ENCODE results near the gene RCSD1.
"Not testable (repeated sequence)": the region's sequence is repeated elsewhere in the genome, so short reads cannot be mapped to it uniquely, and the experiment has no call there.

RCSD1 gene

DNA sequence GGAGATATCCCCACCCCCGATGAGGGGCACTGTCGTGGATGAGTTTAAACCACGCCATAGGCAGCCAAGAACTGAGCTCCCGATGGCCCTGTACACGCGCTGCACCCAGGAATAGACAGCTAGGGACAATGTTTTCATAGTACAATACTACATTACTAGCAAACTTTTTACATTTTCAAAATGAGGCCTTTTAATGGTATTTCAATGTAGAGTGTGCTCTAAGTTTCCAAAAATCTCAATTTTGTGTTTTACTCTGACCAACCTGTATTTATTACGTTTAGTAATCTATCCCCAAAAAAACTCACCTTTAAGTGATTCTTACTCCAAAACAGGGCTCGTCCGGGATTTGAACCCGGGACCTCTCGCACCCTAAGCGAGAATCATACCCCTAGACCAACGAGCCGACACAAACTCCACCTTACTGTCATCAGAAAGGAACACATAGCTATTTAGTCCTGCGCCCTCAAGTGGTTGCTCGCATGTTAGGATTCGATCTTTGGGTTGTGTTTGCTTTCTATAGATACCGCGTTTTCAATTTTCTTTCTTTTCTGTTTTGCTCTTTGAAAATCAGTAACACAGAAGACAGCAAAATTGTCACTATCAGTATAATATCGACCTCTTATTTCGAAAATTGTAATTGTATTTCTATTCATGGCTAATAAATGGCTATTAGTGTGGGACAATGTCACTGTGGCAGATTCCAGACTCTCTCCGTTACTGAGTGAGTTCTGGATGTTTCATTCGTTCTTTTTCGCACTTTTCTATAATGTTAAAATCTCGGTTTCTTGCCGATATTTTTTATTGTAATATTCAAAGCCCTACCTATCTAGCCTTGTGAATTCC lies 85.3 kb downstream of the RCSD1 start:
- DNase-seq (peak; percentile 87 to 92 (median 87)), ATAC-seq (replicated peaks) (peak; percentile 59)
- Mint-ChIP-seq H3K27ac (peak overlapping the region; percentile 100), H3K36me3 (ENCODE audit: insufficient read depth) (peaks cover 41% of the 10 kb centered on the region), H3K9me3 (peaks cover 0 to 4% of the 10 kb centered on the region in 2 donors), H3K4me1 (ENCODE audit: low read depth in 2 of 2) (peaks cover 27 to 33% of the 10 kb centered on the region in 2 donors), H3K4me3 (peak overlapping the region; percentile 88 to 91), H3K27me3 (peaks cover 5 to 10% of the 10 kb centered on the region in 2 donors)

- Mint-ChIP-seq H3K27ac (peak overlapping the region; percentile 100), H3K9me3 (peaks cover 0 to 4% of the 10 kb centered on the region in 2 donors), H3K27me3 (peaks cover 5 to 10% of the 10 kb centered on the region in 2 donors), H3K4me1 (ENCODE audit: low read depth in 2 of 2) (peaks cover 27 to 33% of the 10 kb centered on the region in 2 donors), H3K36me3 (ENCODE audit: insufficient read depth) (peaks cover 41% of the 10 kb centered on the region), H3K4me3 (peak overlapping the region; percentile 88 to 91)
- DNase-seq = no peak
- no peak for ATAC-seq (replicated peaks)
Observed at GRCh38 chr1:167716000-167716271, 85.9 kb downstream of the RCSD1 start.

DNA sequence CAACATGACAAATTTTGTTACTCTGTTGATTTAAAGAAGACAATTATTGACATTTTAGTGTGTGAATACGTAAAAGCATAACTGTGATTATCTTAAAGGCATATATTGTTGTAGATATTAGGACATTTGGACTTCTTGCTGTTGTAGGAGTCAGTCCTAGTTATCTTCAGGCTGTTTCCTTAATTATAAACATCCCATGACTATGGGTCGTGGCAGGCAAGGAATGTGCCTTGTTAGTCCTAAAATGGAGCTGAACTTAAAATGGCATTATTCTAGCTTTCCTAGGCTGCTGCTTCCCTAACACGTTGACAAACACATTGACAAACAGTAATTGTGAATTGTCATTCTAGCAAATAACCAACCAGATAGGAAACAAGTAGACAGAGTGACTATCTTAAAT lies 87.3 kb downstream of the RCSD1 start:
- no peak for DNase-seq
- Mint-ChIP-seq H3K4me3 (peak overlapping the region; percentile 88 to 91), H3K36me3 (ENCODE audit: insufficient read depth) (peaks cover 41% of the 10 kb centered on the region), H3K27ac (peak overlapping the region in 1 of 2 donors; percentile 72), H3K4me1 (ENCODE audit: low read depth in 2 of 2) (peaks cover 29 to 43% of the 10 kb centered on the region in 2 donors), H3K27me3 (peaks cover 5 to 10% of the 10 kb centered on the region in 2 donors), H3K9me3 (peaks cover 0 to 4% of the 10 kb centered on the region in 2 donors)
- ATAC-seq (replicated peaks) = no peak

DNA sequence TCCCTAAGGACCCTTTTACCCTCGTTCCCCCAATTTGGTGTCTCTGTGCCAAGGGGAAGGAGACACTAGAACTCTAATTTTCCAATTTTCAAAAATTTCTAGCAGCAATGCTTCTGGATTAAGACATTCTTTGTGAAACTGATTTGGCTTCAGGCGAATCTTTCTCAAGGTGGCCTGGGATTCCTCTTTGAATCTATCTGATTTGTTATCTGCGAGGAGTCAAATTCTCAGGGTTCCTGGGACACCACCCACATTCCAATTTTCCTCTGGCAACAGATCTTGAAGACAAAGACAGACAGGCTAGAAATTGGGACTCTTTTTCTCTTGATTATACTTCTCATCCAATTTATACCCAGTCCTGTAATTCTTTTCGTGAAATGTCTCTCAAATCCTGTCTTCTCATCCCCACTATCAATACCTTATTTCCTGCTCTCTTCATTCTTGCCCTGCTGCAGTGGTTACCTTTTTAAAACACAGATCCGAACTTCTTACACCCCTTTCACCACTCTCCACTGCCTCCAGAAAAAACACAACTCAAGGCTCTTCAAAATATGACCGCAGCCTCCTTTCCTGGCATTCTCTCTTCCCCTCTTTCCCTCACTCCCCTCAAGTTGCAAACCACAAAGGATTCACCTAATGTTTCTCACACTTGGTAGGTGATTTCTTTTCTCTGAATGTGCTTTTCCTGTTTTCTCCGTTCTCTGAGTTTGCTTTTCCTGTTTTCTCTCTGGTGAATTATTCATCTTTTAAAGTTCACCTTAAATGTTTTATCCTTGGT lies 89.1 kb downstream of the RCSD1 start:
- Mint-ChIP-seq H3K4me1 (ENCODE audit: low read depth in 2 of 2) (peaks cover 22 to 30% of the 10 kb centered on the region in 2 donors), H3K27me3 (peaks cover 5 to 9% of the 10 kb centered on the region in 2 donors), H3K36me3 (ENCODE audit: insufficient read depth) (peaks cover 31% of the 10 kb centered on the region), H3K4me3 (no peak overlapping the region), H3K27ac (peak overlapping the region in 1 of 2 donors; percentile 8), H3K9me3 (peaks cover 0 to 4% of the 10 kb centered on the region in 2 donors)
- ATAC-seq (replicated peaks) (no peak), DNase-seq (no peak)

DNA sequence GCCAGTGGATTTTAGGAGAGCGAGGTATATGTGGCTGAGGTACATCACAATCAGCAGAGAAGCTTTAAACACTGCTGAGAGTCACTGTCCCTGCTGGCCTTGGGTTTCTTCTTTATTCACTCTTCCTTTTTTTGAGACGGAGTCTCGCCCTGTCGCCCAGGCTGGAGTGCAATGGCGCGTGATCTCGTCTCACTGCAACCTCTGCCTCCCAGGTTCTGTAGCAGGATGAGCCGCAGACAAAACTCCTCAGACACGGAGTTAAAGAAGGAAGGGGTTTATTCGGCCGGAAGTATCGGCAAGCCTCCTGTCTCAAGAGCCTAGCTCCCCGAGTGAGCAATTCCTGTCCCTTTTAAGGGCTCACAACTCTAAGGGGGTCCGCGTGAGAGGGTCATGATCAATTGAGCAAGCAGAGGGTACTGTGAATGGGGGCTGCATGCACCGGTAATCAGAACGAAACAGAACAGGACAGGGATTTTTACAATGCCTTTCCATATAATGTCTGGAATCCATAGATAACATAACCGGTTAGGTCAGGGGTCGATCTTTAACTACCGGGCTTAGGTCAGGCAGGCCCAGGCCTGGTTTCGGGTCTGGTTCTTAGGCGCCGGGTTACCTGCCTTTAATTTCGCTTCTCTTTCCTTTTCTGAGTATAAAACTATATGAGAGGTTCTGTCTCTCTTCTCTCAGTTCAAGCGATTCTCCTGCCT lies 89.8 kb downstream of the RCSD1 start:
- H3K27me3 Mint-ChIP-seq; ATAC-seq (replicated peaks); H3K9me3 Mint-ChIP-seq; DNase-seq; H3K4me3 Mint-ChIP-seq: not testable (repeated sequence)
- Mint-ChIP-seq H3K27ac (peak overlapping the region in 1 of 2 donors; percentile 8), H3K36me3 (ENCODE audit: insufficient read depth) (peaks cover 23% of the 10 kb centered on the region), H3K4me1 (ENCODE audit: low read depth in 2 of 2) (peaks cover 16 to 24% of the 10 kb centered on the region in 2 donors)

DNA sequence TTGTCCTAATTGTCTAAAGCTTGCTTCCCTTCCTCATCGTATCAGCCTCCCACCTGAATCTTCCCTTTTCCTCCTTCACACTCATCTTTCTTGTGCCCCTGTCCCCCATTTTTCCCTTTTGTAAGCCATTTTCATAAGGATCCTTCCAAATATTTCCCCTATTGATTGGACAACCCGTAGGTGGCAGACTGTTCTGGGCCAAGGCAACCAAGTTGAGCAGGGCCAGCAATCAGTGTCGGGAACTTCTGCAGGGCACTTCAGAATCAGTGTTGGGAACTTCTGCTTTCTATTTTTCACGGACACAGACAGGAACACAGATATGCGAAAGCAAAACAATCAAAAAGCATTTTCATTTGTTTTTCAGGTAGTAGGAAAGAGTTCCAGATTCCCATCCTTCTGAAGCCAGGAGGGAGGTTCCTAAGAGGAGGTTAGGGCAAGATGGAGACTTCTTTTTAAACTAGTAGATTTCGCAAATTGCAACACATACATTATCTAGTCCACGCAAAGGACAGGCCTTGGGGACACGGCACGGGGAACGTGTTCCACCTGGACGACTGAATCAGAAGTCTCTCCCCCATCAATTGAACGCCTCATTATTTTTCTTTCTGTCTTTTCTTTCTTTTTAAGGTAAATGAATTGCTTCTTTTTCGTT lies 91.1 kb downstream of the RCSD1 start:
- peaks cover 5 to 14% of the 10 kb centered on the region in 2 donors for H3K4me1 Mint-ChIP-seq (ENCODE audit: low read depth in 2 of 2)
- DNase-seq (peak in 1 of 3 experiments; percentile 4), ATAC-seq (replicated peaks) (no peak)
- no peaks in the 10 kb centered on the region for H3K9me3 Mint-ChIP-seq
- H3K27ac Mint-ChIP-seq = peak overlapping the region; percentile 51 to 84
- no peaks in the 10 kb centered on the region for H3K27me3 Mint-ChIP-seq
- H3K4me3 Mint-ChIP-seq = peak overlapping the region; percentile 80 to 86
- H3K36me3 Mint-ChIP-seq (ENCODE audit: insufficient read depth) = peaks cover 11% of the 10 kb centered on the region

- no peaks in the 10 kb centered on the region for H3K9me3 Mint-ChIP-seq
- H3K27me3 Mint-ChIP-seq = no peaks in the 10 kb centered on the region
- DNase-seq = peak; percentile 85 to 87 (median 85)
- H3K4me1 Mint-ChIP-seq (ENCODE audit: low read depth in 2 of 2) = peaks cover 4 to 14% of the 10 kb centered on the region in 2 donors
- peaks cover 5% of the 10 kb centered on the region for H3K36me3 Mint-ChIP-seq (ENCODE audit: insufficient read depth)
- peak; percentile 92 for ATAC-seq (replicated peaks)
- peak within 1 kb of the TSS; percentile 80 to 86 for H3K4me3 Mint-ChIP-seq
- H3K27ac Mint-ChIP-seq = peak within 1 kb of the TSS; percentile 51 to 84
Observed at GRCh38 chr1:167721617-167722151, 91.7 kb downstream of the RCSD1 start, which contains the start of gene MPZL1. Gene MPZL1, plus strand, starts transcription at chr1:167721982. Its CDS starts 170 bp downstream, at chr1:167722152.

- no peaks in the 10 kb centered on the region for H3K9me3 Mint-ChIP-seq
- DNase-seq (no peak), ATAC-seq (replicated peaks) (peak; percentile 55)
- H3K4me3 Mint-ChIP-seq = peak overlapping the region; percentile 80 to 86
- peak overlapping the region; percentile 51 to 84 for H3K27ac Mint-ChIP-seq
- H3K27me3 Mint-ChIP-seq = no peaks in the 10 kb centered on the region
- H3K36me3 Mint-ChIP-seq (ENCODE audit: insufficient read depth) = no peaks in the 10 kb centered on the region
- peaks cover 4 to 10% of the 10 kb centered on the region in 2 donors for H3K4me1 Mint-ChIP-seq (ENCODE audit: low read depth in 2 of 2)
Observed at GRCh38 chr1:167722152-167722869, 92.3 kb downstream of the RCSD1 start.

GRCh38 chr1:167722870-167723251 lies 92.8 kb downstream of the RCSD1 start:
- H3K27ac Mint-ChIP-seq = no peak overlapping the region

GRCh38 chr1:167723707-167724323 lies 93.8 kb downstream of the RCSD1 start:
- Mint-ChIP-seq H3K9me3 (no peaks in the 10 kb centered on the region), H3K27ac (no peak overlapping the region), H3K4me1 (ENCODE audit: low read depth in 2 of 2) (peaks cover 4 to 10% of the 10 kb centered on the region in 2 donors), H3K27me3 (no peaks in the 10 kb centered on the region), H3K36me3 (ENCODE audit: insufficient read depth) (peaks cover 3% of the 10 kb centered on the region), H3K4me3 (no peak overlapping the region)
- DNase-seq = no peak
- no peak for ATAC-seq (replicated peaks)

More at GRCh38 chr1:167722870-167723251, 92.8 kb downstream of the RCSD1 start:
- DNase-seq (no peak), ATAC-seq (replicated peaks) (no peak)
- Mint-ChIP-seq H3K4me3 (peak overlapping the region; percentile 80 to 86), H3K27me3 (no peaks in the 10 kb centered on the region), H3K36me3 (ENCODE audit: insufficient read depth) (no peaks in the 10 kb centered on the region), H3K4me1 (ENCODE audit: low read depth in 2 of 2) (peaks cover 4 to 10% of the 10 kb centered on the region in 2 donors), H3K9me3 (no peaks in the 10 kb centered on the region)

DNA sequence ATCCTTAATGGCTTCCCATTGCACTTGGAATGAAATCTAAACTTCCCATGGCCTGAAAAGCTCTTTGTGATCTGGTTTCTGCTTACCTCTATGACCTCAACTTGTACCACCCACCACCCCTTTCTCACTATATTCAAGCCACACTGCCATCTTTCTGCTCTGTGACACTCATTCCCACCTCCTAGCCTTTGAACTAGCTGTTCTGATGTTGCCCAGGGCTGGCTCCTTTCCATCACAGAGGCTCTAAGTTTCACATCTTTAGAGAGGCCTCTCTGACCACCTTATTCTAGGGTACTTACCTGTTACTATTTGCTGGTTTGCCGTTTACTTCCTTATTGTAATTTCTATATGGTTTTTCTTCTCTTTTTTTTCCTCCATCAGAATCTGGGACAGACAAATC lies 96.0 kb downstream of the RCSD1 start:
- ATAC-seq (replicated peaks) (no peak), DNase-seq (no peak)
- Mint-ChIP-seq H3K4me1 (ENCODE audit: low read depth in 2 of 2) (peaks cover 4 to 10% of the 10 kb centered on the region in 2 donors), H3K27ac (no peak overlapping the region), H3K36me3 (ENCODE audit: insufficient read depth) (peaks cover 6% of the 10 kb centered on the region), H3K9me3 (no peaks in the 10 kb centered on the region), H3K4me3 (no peak overlapping the region), H3K27me3 (no peaks in the 10 kb centered on the region)
